ENCODE measurements around the gene REC114. TPM values are rescaled to one million over a fixed set of nuclear protein-coding genes. Genes with fewer than 3 reads are reported as not detected.
"Not testable (repeated sequence)": the region's sequence is repeated elsewhere in the genome, so short reads cannot be mapped to it uniquely, and the experiment has no call there.

REC114 gene
- total and polyA plus RNA-seq, 2 donors (not counting 3 experiments of a cell fraction or from before 2014, with no cell fraction given), result not detected

GRCh38 chr15:73426323-73426994 lies 16.5 kb upstream of the REC114 start:
- H2AFZ ChIP-seq (ENCODE audit: low read depth, low read length), result no peak overlapping the region
- ChIA-PET POLR2A (no interaction called here), CTCF (no interaction called here)
- H3K27me3 ChIP-seq (ENCODE audit: control insufficient read depth in 2 of 2, insufficient read depth in 2 of 2, low read length in 2 of 2), result peaks cover 0 to 2% of the 10 kb centered on the region in 2 experiments
- H3K36me3 ChIP-seq (ENCODE audit: control insufficient read depth in 2 of 2, extremely low read depth in 1 of 2, insufficient read depth in 2 of 2, low read length in 2 of 2), result no peaks in the 10 kb centered on the region
- H3K9me1 ChIP-seq (replicated peaks; ENCODE audit: control insufficient read depth, extremely low read depth, insufficient read depth, low read length), result no peaks in the 10 kb centered on the region
- H3K79me2 ChIP-seq (ENCODE audit: control insufficient read depth, insufficient read depth, low read length), result no peaks in the 10 kb centered on the region
- FAIRE-seq (no peak), DNase-seq (ENCODE audit: low read depth, low spot score) (no peak)
- no peaks in the 10 kb centered on the region for H3K9me3 ChIP-seq (replicated peaks; ENCODE audit: control insufficient read depth, insufficient read depth, low read length)
- no TSS peak for BruUV-seq (replicated peaks)
- H3K27ac ChIP-seq (ENCODE audit: insufficient read depth, low read depth, low read length), result no peak overlapping the region
- no peak overlapping the region for H3K4me3 ChIP-seq (replicated peaks in 1 of 3; ENCODE audit: insufficient read depth in 1 of 3, low read depth in 1 of 3, low read length in 3 of 3)
- no peaks in the 10 kb centered on the region for H4K20me1 ChIP-seq (replicated peaks; ENCODE audit: control insufficient read depth, extremely low read depth, insufficient read depth, low read length)
- no peak overlapping the region for H3K9ac ChIP-seq (replicated peaks; ENCODE audit: extremely low read depth, insufficient read depth, low read length)
- H3K4me2 ChIP-seq (ENCODE audit: insufficient read depth, low read length), result no peak overlapping the region
- TF ChIP-seq POLR2AphosphoS5 (IDR thresholded peaks at IDR 0.05; ENCODE audit: insufficient read depth, low read depth, low read length), result no peak
- TF ChIP-seq MAX (IDR thresholded peaks at IDR 0.05; ENCODE audit: insufficient read depth, insufficient read length), result no peak
- no peak for TF ChIP-seq CTCF (IDR thresholded peaks at IDR 0.05; ENCODE audit: extremely low read depth in 1 of 2, insufficient read depth in 1 of 2, low read depth in 1 of 2, low read length in 2 of 2)
- no peak for TF ChIP-seq FOS (IDR thresholded peaks at IDR 0.05; ENCODE audit: borderline replicate concordance, insufficient read depth, low read length)
- TF ChIP-seq EZH2 (IDR thresholded peaks at IDR 0.05; ENCODE audit: borderline replicate concordance, low read depth, low read length, severe bottlenecking), result no peak
- TF ChIP-seq POLR2A (IDR thresholded peaks at IDR 0.05; ENCODE audit: low read depth, low read length), result no peak
- TF ChIP-seq GATA2 (IDR thresholded peaks at IDR 0.05; ENCODE audit: insufficient read depth, insufficient read length, low read depth, low read length), result no peak
- no peak for TF ChIP-seq MYC (IDR thresholded peaks at IDR 0.05; ENCODE audit: low read depth, low read length)
- no peak for TF ChIP-seq JUN (IDR thresholded peaks at IDR 0.05; ENCODE audit: borderline replicate concordance, insufficient read depth, insufficient read length, low read depth)
- H3K4me1 ChIP-seq (ENCODE audit: control insufficient read depth, extremely low read depth, insufficient read depth, low read length), result no peaks in the 10 kb centered on the region
- intact Hi-C loops (cut with micrococcal nuclease), result no loop called here
- dilution Hi-C loops (cut with MboI; ENCODE audit: extremely low pct_ligation_motif_present, low sequenced_read_pairs), result no loop called here

- H3K4me1 ChIP-seq (ENCODE audit: control insufficient read depth, extremely low read depth, insufficient read depth, low read length); FAIRE-seq; intact Hi-C loops (cut with micrococcal nuclease); H3K27ac ChIP-seq (ENCODE audit: insufficient read depth, low read depth, low read length); H3K4me2 ChIP-seq (ENCODE audit: insufficient read depth, low read length); H3K36me3 ChIP-seq (ENCODE audit: control insufficient read depth in 2 of 2, extremely low read depth in 1 of 2, insufficient read depth in 2 of 2, low read length in 2 of 2); CTCF ChIA-PET; H3K9me3 ChIP-seq (replicated peaks; ENCODE audit: control insufficient read depth, insufficient read depth, low read length); H3K27me3 ChIP-seq (ENCODE audit: control insufficient read depth in 2 of 2, insufficient read depth in 2 of 2, low read length in 2 of 2); H3K79me2 ChIP-seq (ENCODE audit: control insufficient read depth, insufficient read depth, low read length); DNase-seq (ENCODE audit: low read depth, low spot score); dilution Hi-C loops (cut with MboI; ENCODE audit: extremely low pct_ligation_motif_present, low sequenced_read_pairs); H3K9ac ChIP-seq (replicated peaks; ENCODE audit: extremely low read depth, insufficient read depth, low read length); H4K20me1 ChIP-seq (replicated peaks; ENCODE audit: control insufficient read depth, extremely low read depth, insufficient read depth, low read length); H2AFZ ChIP-seq (ENCODE audit: low read depth, low read length); POLR2A ChIA-PET; H3K4me3 ChIP-seq (replicated peaks in 1 of 3; ENCODE audit: insufficient read depth in 1 of 3, low read depth in 1 of 3, low read length in 3 of 3); BruUV-seq (replicated peaks); H3K9me1 ChIP-seq (replicated peaks; ENCODE audit: control insufficient read depth, extremely low read depth, insufficient read depth, low read length): not testable (repeated sequence)
Observed at GRCh38 chr15:73431329-73431728, 11.6 kb upstream of the REC114 start.
